ENCODE data around the gene SHC2.
"Not testable (repeated sequence)": the region's sequence is repeated elsewhere in the genome, so short reads cannot be mapped to it uniquely, and the experiment has no call there.

SHC2 gene

DNA sequence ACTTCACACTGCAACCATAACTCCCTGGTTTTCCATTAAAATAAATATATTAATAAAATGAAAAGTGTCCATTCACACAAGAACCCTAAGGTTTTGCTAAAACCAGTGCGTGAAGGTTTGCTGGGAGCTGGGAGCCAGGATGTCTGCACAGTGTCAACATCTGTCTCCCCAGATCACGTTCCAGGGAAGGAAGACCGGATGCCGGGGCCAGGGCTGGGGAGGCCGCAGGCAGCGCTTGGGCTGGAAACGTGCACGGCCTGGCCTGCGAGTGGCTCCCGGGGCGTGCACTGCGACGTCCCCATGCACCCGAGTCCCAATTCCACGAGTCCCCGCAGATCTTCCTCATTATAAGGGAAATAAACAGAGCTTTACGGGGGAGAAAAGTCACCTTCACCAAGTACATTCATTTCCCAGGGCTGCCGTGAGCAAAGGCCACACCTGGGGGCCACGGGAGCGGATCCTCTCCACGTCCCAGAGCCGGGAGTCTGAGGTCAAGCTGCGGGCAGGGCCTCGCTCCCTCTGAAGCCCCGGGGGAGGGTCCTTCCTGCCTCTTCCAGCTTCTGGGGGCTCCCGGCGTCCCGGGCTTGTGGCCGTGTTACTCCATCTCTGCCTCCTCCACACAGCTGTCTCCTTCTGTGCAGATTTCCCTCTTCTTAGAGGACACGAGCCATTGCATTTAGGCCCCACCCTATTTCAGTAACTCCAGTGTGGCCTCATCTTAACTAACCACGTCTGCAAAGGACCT lies 12.8 kb downstream of the SHC2 start:
- in situ Hi-C loops (cut with MboI; ENCODE audit: low sequenced_read_pairs): no loop called here

DNA sequence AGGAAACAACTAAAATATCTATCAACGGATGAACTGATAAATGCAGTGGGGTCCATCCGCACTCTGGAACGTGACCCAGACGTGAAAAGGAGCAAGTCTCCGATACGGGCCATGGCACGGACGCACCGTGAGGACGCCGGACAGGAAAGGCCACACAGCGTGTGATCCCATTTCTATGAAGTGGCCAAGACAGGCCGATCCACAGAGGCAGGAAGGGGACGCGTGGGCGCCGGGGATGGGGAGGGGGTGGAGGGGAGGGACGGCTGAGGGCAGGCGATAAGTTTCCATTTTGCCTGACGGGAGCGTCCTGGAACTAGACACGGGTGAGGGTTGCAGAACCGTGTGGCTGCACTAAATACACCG lies 13.8 kb downstream of the SHC2 start:
- in situ Hi-C loops (cut with MboI; ENCODE audit: low sequenced_read_pairs): no loop called here

DNA sequence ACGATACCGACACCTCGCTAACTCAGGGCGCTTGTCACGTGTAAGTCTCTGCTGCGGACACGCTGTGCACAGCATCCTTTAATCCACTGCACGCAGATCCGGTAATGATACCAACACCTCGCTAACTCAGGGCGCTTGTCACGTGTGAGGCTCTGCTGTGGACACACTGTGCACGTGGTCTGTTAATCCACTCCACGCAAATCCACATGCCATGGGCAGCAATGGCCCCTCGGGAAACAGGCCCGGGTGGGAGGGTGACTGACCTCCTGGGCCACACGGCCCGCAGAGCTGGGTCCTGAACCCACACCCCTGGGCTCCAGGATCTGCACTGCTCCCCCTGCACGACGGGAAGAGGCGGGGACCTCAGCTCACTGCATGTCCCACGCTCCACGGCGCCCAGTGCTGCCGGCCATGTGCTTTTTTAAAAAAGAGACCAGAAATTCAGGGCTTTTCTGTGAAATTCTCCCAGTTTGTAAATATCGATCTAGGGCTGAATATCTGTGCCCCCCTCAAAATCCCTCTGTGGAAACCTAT lies 16.1 kb downstream of the SHC2 start:
- in situ Hi-C loops (cut with MboI; ENCODE audit: low sequenced_read_pairs): no loop called here

DNA sequence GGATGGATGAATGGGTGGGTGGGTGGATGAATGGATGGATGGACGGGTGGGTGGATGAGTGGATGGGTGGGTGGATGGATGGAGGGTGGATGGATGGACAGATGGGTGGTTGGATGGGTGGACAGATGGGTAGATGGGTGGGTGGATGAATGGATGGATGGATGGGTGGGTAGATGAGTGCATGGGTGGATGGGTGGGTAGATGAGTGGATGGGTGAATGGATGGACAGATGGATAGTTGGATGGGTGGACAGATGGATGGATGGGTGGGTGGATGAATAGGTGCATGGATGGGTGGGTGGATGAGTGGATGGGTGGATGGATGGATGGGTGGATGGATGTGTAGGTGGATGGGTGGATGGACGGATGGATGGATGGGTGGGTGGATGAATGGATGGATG lies 17.8 kb downstream of the SHC2 start:
- in situ Hi-C loops (cut with MboI; ENCODE audit: low sequenced_read_pairs): no loop called here

- in situ Hi-C loops (cut with MboI; ENCODE audit: low sequenced_read_pairs): no loop called here
Measured at GRCh38 chr19:442085-442484, 18.7 kb downstream of the SHC2 start.

GRCh38 chr19:441213-441836 lies 19.5 kb downstream of the SHC2 start:
- in situ Hi-C loops (cut with MboI; ENCODE audit: low sequenced_read_pairs): no loop called here

- in situ Hi-C loops (cut with MboI; ENCODE audit: low sequenced_read_pairs): no loop called here
Measured at GRCh38 chr19:440391-441212, 20.2 kb downstream of the SHC2 start.

DNA sequence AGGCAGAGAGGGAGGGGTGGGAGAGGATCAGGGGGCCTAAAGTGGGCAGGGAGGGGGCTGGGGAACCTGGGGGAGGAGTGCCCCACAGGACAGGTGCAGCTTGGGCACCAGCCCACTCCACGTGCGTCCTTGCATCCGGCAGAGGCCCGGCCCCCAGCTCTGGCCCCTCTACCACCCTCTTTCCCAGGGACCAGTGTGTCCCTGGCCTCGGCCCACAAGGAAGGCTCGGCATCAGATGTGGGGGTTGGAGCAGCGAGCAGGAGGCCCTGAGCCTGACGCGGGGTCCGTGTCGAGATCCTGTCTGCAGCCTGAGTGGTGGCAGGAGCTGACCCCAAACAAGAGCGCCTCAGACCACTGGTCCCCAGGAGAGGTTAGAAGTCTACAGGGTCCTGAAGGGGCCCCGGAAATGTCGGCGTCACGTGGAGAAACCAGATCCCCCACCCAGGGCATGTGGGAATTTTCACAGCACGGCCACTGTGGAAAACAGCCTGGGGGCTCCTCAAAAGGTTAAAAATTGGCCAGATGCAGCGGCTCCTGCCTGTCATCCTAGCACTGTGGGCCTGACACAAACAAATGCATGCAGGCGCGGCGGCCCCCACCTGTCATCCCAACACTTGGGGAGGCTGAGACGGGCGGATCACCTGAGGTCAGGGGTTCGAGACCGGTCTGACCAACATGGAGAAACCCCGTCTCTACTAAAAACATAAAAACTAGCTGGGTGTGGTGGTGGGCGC lies 21.5 kb downstream of the SHC2 start:
- in situ Hi-C loops (cut with MboI; ENCODE audit: low sequenced_read_pairs): no loop called here

DNA sequence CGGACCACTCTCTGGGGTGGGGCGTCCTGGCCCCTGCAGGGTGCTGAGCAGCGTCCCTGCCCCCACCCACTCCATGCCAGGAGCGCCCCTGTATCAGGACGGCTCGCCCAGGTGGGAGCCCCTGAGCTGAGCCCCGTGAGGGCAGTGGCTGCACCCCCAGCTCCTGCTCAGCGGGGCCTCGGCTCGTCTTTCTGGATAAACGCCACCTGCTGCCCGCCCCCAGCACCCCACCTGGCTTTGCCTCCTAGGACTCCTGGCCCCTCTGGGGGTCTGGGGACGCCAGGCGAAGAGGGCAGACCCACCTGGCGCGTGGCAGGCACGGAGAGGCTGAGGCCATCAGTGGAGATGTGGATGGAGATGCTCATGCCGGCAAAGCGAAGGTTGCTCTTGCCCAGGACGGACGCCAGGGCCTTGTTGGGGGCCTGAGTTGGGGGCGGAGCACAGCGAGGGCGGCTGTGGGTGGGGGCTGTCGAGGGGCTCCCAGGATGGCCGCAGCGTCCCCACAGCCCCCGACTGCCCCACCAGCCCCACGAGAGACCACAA lies 22.3 kb downstream of the SHC2 start:
- in situ Hi-C loops (cut with MboI; ENCODE audit: low sequenced_read_pairs): no loop called here

GRCh38 chr19:437041-437440 lies 23.8 kb downstream of the SHC2 start:
- in situ Hi-C loops (cut with MboI; ENCODE audit: low sequenced_read_pairs): no loop called here

DNA sequence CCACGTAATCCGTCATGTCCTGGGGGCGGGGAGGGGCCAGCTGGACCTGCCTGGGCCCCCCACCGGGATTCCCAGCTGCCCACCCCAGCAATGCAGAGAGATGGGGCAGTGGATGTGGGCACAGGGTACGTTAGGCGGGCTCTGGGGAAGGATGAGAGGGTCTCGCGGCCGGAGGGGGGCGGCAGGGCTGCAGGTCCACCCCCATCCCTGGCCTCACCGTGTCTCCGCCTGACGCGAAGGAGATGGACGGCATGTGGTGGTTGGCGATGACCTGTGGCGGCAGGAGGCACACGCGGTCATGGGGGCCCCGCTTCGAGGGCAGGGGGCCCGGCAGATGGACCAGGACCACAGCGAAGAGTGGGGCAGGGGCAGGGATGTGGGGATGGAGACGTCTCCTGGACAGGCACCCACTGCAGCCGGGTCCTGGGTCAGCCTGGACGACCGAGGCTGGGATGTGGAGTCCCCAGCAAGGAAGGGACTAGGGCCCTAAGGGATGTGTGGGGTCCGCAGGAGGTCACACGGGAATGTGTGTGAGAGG lies 24.4 kb downstream of the SHC2 start:
- in situ Hi-C loops (cut with MboI; ENCODE audit: low sequenced_read_pairs): no loop called here

DNA sequence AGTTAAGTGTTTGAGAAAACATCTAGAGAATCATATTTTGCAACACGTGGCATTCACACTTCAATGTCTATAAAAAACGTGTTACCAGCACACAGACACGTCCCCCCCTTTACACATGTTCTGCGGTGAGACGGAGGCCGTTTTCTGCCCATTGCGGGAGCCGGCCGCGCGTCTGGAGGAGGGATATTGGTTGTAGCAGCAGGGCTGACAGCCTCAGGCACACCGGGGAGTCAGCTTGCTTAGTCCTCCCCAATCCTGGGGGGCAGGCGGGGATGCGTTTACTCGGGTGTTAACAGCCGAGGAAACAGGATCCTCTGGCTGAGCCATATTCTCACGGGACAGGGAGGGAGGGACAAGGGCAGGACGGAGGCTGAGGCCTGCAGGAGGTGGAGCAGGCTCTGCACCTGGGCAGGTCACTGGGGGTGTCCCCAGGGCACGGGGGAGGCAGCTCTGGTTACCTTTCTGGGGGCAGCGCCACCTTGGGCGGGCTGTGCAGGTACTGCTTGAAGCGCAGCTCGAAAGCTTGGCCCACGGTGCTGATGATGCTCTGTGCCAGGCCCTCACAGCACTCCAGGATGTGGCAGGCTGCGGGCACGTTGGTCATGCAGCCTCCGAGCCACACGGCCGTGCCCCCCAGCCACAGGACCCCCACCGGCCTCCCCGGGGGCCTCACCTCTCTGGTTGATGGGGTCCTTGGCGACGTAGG lies 25.0 kb downstream of the SHC2 start:
- in situ Hi-C loops (cut with MboI; ENCODE audit: low sequenced_read_pairs): no loop called here

DNA sequence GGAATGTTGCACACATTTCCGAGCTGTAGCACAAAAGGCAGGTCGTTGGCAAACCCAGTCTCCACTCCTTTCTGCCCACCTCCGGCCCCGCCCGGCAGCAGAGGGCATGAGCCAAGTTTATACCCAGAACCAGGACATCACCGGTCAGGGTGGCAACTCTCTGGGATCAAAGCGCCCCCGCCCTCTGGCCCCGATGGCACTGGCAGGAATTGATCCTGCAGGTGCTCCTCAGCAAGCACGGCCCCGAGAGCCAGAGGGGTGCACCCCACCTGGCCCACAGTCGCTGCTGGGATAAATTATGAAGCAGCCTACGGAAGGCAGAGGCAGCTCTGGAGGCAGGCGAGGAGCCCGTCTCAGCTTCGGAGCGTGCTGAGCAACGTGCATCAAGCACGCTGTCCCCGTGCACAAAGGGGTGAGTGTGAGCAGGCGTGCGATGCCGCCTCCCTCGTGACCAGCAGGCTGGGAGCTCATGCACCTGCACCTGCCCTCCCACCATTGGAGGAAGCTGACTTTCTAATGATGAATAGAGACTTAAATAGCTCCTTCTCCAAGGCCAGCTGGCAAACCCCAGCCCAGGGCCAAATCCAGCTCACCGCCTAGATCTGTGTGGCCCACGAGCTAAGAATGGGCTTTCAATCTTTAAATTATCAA lies 25.7 kb downstream of the SHC2 start:
- in situ Hi-C loops (cut with MboI; ENCODE audit: low sequenced_read_pairs): no loop called here

DNA sequence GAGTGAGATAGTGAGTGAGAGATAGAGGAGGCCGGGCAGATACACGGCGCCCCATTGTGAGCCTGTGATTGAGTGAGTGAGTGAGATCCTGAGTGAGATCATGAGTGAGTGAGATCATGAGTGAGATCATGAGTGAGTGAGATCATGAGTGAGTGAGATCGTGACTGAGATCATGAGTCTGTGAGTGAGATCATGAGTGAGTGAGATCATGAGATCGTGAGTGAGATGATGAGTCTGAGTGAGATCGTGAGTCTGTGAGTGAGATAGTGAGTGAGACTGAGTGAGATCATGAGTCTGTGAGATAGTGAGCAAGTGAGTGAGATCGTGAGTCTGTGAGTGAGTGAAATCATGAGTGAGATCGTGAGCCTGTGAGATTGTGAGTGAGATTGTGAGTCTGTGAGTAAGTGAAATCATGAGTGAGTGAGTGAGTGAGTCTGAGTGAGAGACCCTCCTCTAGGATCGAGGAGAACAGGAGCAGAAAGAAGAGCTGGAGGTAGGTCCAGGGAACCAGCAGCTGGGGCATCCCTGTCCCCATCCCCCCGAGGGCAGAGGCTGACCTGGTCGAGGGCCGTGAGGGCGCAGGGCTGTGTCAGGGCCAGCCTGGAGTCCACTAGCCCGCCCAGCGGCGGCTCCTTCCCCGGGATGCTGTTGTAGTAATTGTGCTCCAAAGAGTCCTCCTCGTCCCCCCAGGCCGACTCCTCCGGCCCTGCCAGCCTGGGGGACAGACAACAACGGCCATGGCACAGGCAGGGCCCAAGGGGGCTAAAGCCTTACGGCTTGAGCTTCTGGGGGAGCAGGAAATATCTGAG lies 26.5 kb downstream of the SHC2 start:
- in situ Hi-C loops (cut with MboI; ENCODE audit: low sequenced_read_pairs): no loop called here

- in situ Hi-C loops (cut with MboI; ENCODE audit: low sequenced_read_pairs): no loop called here
Measured at GRCh38 chr19:430701-431100, 30.1 kb downstream of the SHC2 start.

GRCh38 chr19:428149-428548 lies 32.7 kb downstream of the SHC2 start:
- in situ Hi-C loops (cut with MboI; ENCODE audit: low sequenced_read_pairs): no loop called here

DNA sequence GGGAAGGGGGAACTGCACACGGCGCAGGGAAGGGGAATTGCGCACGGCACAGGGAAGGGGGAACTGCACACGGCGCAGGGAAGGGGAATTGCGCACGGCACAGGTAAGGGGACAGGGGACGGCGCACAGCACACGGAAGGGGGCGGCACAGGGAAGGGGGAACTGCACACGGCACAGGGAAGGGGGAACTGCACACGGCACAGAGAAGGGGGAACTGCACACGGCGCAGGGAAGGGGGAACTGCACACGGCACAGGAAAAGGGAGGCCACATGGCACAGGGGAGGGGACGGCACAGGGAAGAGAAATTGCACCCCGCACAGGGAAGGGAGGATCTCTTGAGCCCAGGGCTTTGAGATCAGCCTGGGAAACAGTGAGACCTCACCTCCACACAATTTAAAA lies 33.2 kb downstream of the SHC2 start:
- in situ Hi-C loops (cut with MboI; ENCODE audit: low sequenced_read_pairs): not testable (repeated sequence)

DNA sequence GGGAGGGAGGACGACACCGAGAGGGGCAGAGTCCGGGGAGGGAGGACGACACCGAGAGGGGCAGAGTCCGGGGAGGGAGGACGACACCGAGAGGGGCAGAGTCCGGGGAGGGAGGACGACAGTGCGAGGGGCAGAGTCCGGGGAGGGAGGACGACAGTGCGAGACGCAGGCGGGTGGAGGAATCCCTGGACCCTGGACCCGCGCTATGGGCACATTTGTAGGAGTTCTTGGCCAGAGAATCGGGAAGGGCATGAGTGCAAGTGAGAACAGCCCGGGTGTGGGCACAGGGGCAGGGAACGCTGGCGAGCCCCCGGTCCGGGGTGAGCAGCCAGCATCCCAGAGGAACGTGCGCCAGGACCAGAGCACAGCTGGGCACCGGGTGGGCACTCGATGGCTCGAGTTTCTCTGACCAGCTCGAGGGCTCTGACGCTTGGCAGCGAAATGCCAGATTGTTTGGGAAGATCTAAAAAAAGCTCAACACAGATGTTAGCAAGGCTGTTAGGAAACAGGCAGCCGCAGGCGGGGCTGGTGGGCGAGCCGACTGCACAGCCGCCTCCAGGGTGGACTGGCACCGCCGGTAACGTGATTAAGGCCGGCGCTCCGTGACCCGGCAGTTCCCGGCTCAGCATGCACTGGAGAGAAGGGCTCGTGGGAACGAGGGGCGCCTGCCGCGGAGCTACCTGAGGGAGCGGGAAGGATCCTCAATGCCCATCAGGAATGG lies 33.9 kb downstream of the SHC2 start:
- in situ Hi-C loops (cut with MboI; ENCODE audit: low sequenced_read_pairs): no loop called here

Data from hTERT RPE-1 (cell line).